PC-3 (cell line): ENCODE measurements around the gene KIF20B. TPM values are rescaled to one million over a fixed set of nuclear protein-coding genes. Genes with fewer than 3 reads are reported as not detected.
A peak's percentile ranks its signal among the peaks of the same experiment; 100 is the strongest.

Experiments
- ATAC-seq: fragments of 200-7000 bp; cut with Tn5 transposase; 2 replicates; pipeline ENCODE4 v1.9.1; 2020; ENCODE audit warnings: mild to moderate bottlenecking, moderate library complexity
- BruUV-seq: library from RNA; stranded (reverse); fragments of 400-500 nt; replicated peaks from 2 replicates; lab custom pipeline; 2021; lab: Mats Ljungman, UMichigan
- CTCF ChIA-PET: fragments of 300-600 bp; sonication (Branson Sonifier 250); formaldehyde crosslinking; loops from one replicate; lab custom pipeline; 2022; ENCODE audit warnings: antibody characterized with exemption; lab: Charles Lee
- POLR2A ChIA-PET: fragments of 300-600 bp; sonication (Branson Sonifier 250); formaldehyde crosslinking; loops from one replicate; lab custom pipeline; 2022; ENCODE audit warnings: antibody characterized with exemption; ENCODE audit not compliant: unreplicated experiment; lab: Charles Lee
- DNase-seq: peaks from one replicate; pipeline ENCODE4 v3.0.0-alpha.2; 2015
- H2AFZ ChIP-seq: fragments of 300-600 bp; sonication (generic); 2 replicates; pipeline ENCODE4 v1.6.0; 2016; ENCODE audit warnings: antibody characterized with exemption, low read length
- H3F3A ChIP-seq: fragments of 300-600 bp; sonication (generic); one replicate; pipeline ENCODE4 v1.6.0; 2017; ENCODE audit warnings: antibody characterized with exemption, low read length, control low read depth, mild to moderate bottlenecking; ENCODE audit not compliant: unreplicated experiment
- H3K27ac ChIP-seq: fragments of 300-600 bp; sonication (generic); 2 replicates; pipeline ENCODE4 v1.5.1; 2016; ENCODE audit warnings: mild to moderate bottlenecking, low read length
- H3K27me3 ChIP-seq: fragments of 300-600 bp; sonication (generic); 2 replicates; pipeline ENCODE4 v1.6.1; 2016; ENCODE audit warnings: low read length, mixed read lengths
- H3K36me3 ChIP-seq: fragments of 300-600 bp; sonication (generic); 2 replicates; pipeline ENCODE4 v1.6.1; 2016; ENCODE audit warnings: low read depth, mixed run types, low read length, mixed read lengths
- H3K4me1 ChIP-seq: fragments of 300-600 bp; sonication (generic); 2 replicates; pipeline ENCODE4 v1.5.1; 2016; ENCODE audit warnings: low read length; ENCODE audit not compliant: insufficient read depth
- H3K4me2 ChIP-seq: fragments of 300-600 bp; sonication (generic); 2 replicates; pipeline ENCODE4 v1.6.0; 2016; ENCODE audit warnings: low read length
- H3K4me3 ChIP-seq: fragments of 300-600 bp; sonication (generic); 2 replicates; pipeline ENCODE4 v1.5.1; 2016; ENCODE audit warnings: mild to moderate bottlenecking, low read length, mixed read lengths
- H3K79me2 ChIP-seq: fragments of 300-600 bp; sonication (generic); 2 replicates; pipeline ENCODE4 v1.6.1; 2017; ENCODE audit warnings: low read length, mixed read lengths
- H3K9ac ChIP-seq: fragments of 300-600 bp; sonication (generic); 2 replicates; pipeline ENCODE4 v1.6.0; 2016; ENCODE audit warnings: mild to moderate bottlenecking, low read length
- H3K9me2 ChIP-seq: fragments of 300-600 bp; sonication (generic); replicated peaks from 2 replicates; pipeline ENCODE4 v1.6.1; 2016; ENCODE audit warnings: mixed run types, low read length, mixed read lengths
- H3K9me3 ChIP-seq: fragments of 300-600 bp; sonication (generic); 2 replicates; pipeline ENCODE4 v1.6.1; 2016; ENCODE audit warnings: low read length, mixed read lengths
- H4K20me1 ChIP-seq: fragments of 300-600 bp; sonication (generic); 2 replicates; pipeline ENCODE4 v1.6.1; 2016; ENCODE audit warnings: low read length, mixed read lengths
- CTCF ChIP-seq: fragments of 300-600 bp; sonication (generic); conservative IDR thresholded peaks from 2 replicates; pipeline ENCODE4 v1.5.1; 2017; ENCODE audit warnings: antibody characterized with exemption, low read depth, mild to moderate bottlenecking, low read length
- EZH2 ChIP-seq: fragments of 300-600 bp; sonication (generic); IDR thresholded peaks from one replicate; pipeline ENCODE4 v1.6.1; 2017; ENCODE audit warnings: antibody characterized with exemption, mild to moderate bottlenecking, low read length; ENCODE audit not compliant: unreplicated experiment
- EZH2phosphoT487 ChIP-seq: fragments of 300-600 bp; sonication (generic); IDR thresholded peaks from 2 replicates; pipeline ENCODE4 v1.6.1; 2018; ENCODE audit warnings: mild to moderate bottlenecking, antibody characterized with exemption, low read length, borderline replicate concordance
- intact Hi-C: fragments of 100-400 bp; cut with micrococcal nuclease; formaldehyde crosslinking; loops from 2 replicates; pipeline ENCODE4 v1.9.0; 2023
- total RNA-seq: library from RNA; depleted of rRNA; stranded (reverse); fragments of >200 nt; gene quantifications from 2 replicates; pipeline ENCODE4 v1.2.3, GENCODE V29; 2014

The KIF20B gene
- total RNA-seq, 1 experiment from 2014 or later, result 12.6 TPM

- H3K9ac ChIP-seq, result peak overlapping the region; percentile 87
- H3K27me3 ChIP-seq, result no peaks in the 10 kb centered on the region
- peaks cover 57% of the 10 kb centered on the region for H3K79me2 ChIP-seq
- peak overlapping the region; percentile 82 for H3K4me3 ChIP-seq
- no peaks in the 10 kb centered on the region for H3K9me2 ChIP-seq
- intact Hi-C loops, result loop anchor here (5.0 kb wide), 1 partner anchor 275 kb away; no protein-coding TSS in a partner anchor
- no peak for TF ChIP-seq CTCF
- no peak for TF ChIP-seq EZH2
- no peaks in the 10 kb centered on the region for H3K36me3 ChIP-seq
- no peaks in the 10 kb centered on the region for H3F3A ChIP-seq
- POLR2A ChIA-PET, result no interaction called here
- peak overlapping the region; percentile 38 for H3K27ac ChIP-seq
- H4K20me1 ChIP-seq, result no peaks in the 10 kb centered on the region
- peak; percentile 9 for ATAC-seq
- H3K9me3 ChIP-seq, result no peaks in the 10 kb centered on the region
- peaks cover 19% of the 10 kb centered on the region for H3K4me1 ChIP-seq
- peak overlapping the region; percentile 89 for H2AFZ ChIP-seq
- H3K4me2 ChIP-seq, result peak overlapping the region; percentile 89
- CTCF ChIA-PET, result no interaction called here
- BruUV-seq, result no TSS peak
- peak; percentile 7 for DNase-seq
Measured at GRCh38 chr10:89702121-89702480, 711 bp downstream of the KIF20B start.

DNA sequence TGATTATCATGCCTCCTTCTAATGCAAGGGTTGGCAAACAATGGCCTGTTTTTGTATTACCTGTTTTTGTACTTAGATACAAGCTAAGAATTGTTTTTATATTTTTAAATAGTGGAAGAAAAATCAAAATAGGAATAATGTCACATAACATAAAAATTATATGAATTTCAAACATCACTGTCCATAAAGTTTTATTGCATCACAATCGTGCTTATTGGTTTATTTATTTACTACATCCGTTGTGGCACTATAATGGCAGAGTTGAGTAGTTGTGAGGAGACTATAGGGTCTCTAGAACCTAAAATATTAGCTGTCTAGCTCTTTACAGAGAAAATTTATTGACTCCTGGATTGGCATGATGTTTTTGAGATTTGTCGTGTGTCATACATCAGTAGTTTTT is 4.1 kb downstream of the KIF20B start:
- no peaks in the 10 kb centered on the region for H3F3A ChIP-seq
- H3K9me3 ChIP-seq, result no peaks in the 10 kb centered on the region
- no peaks in the 10 kb centered on the region for H3K9me2 ChIP-seq
- no peak overlapping the region for H3K4me3 ChIP-seq
- H3K4me2 ChIP-seq, result 0 out of 2 replicates have a peak overlapping the region, but pooled peaks have one; percentile 13
- BruUV-seq, result no TSS peak
- intact Hi-C loops, result no loop called here
- ChIA-PET CTCF (no interaction called here), POLR2A (no interaction called here)
- no peaks in the 10 kb centered on the region for H3K27me3 ChIP-seq
- no peak overlapping the region for H3K27ac ChIP-seq
- ATAC-seq (no peak), DNase-seq (no peak)
- no peak overlapping the region for H2AFZ ChIP-seq
- 0 out of 2 replicates have a peak, but pooled peaks cover 5% of the 10 kb centered on the region for H4K20me1 ChIP-seq
- peaks cover 90% of the 10 kb centered on the region for H3K79me2 ChIP-seq
- no peak for TF ChIP-seq CTCF
- TF ChIP-seq EZH2, result no peak
- no peak for TF ChIP-seq EZH2phosphoT487
- H3K9ac ChIP-seq, result no peak overlapping the region
- peaks cover 4% of the 10 kb centered on the region; the same call in 1 of the 2 replicates for H3K36me3 ChIP-seq
- H3K4me1 ChIP-seq, result peaks cover 14% of the 10 kb centered on the region

- no TSS peak for BruUV-seq
- no peak overlapping the region for H3K27ac ChIP-seq
- CTCF ChIA-PET, result no interaction called here
- no peak overlapping the region for H3K9ac ChIP-seq
- ATAC-seq (no peak), DNase-seq (no peak)
- H3K4me2 ChIP-seq, result no peak overlapping the region
- H2AFZ ChIP-seq, result no peak overlapping the region
- POLR2A ChIA-PET, result no interaction called here
- peaks cover 11% of the 10 kb centered on the region for H3K4me1 ChIP-seq
- 0 out of 2 replicates have a peak, but pooled peaks cover 5% of the 10 kb centered on the region for H4K20me1 ChIP-seq
- no peak overlapping the region for H3K4me3 ChIP-seq
- H3K79me2 ChIP-seq, result peaks cover 95% of the 10 kb centered on the region
- H3K9me3 ChIP-seq, result no peaks in the 10 kb centered on the region
- intact Hi-C loops, result no loop called here
- TF ChIP-seq EZH2 (no peak), EZH2phosphoT487 (no peak), CTCF (no peak)
- no peaks in the 10 kb centered on the region for H3K27me3 ChIP-seq
- no peaks in the 10 kb centered on the region for H3K9me2 ChIP-seq
- no peaks in the 10 kb centered on the region for H3F3A ChIP-seq
- H3K36me3 ChIP-seq, result peaks cover 8% of the 10 kb centered on the region; the same call in 1 of the 2 replicates
Measured at GRCh38 chr10:89706011-89706410, 4.6 kb downstream of the KIF20B start.
